ENCODE results near the gene ZNF214.

GRCh38 chr11:7014118-7014517 lies 6.0 kb downstream of the ZNF214 start:
- no peak for TF ChIP-seq SUZ12 (IDR thresholded peaks at IDR 0.05; ENCODE audit: extremely low read depth, insufficient read depth, insufficient read length)
- no peak for TF ChIP-seq YY1 (IDR thresholded peaks at IDR 0.05; ENCODE audit: insufficient read depth, insufficient read length)
- no peak for TF ChIP-seq ZNF274 (IDR thresholded peaks at IDR 0.05; ENCODE audit: low read depth, low read length)

Measured in NT2/D1 (cell line).